NCI-H2227 treated with DMSO at 0.1 percent for 48 hours (cell line): ENCODE data around the gene GCLC.
"Not testable (repeated sequence)": the region's sequence is repeated elsewhere in the genome, so short reads cannot be mapped to it uniquely, and the experiment has no call there.

ENCODE experiments used
- DNase-seq: peaks from one replicate; lab custom pipeline; 2025; lab: John Stamatoyannopoulos, UW

GCLC gene

GRCh38 chr6:53556986-53557715 lies 12.2 kb upstream of the GCLC start:
- DNase-seq, result no peak

DNA sequence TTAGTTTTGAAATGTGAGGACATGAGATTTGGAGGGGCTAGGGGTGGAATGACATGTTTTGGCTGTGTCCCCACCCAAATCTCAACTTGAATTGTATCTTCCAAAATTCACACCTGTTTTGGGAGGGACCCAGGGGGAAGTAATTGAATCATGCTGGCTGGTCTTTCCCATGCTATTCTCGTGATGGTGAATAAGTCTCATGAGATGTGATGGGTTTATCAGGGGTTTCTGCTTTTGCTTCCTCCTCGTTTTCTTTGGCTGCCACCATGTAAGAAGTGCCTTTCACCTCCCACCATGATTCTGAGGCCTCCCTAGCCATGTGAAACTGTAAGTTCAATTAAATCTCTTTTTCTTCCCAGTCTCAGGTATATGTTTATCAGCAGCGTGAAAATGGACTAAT lies 8.7 kb upstream of the GCLC start:
- not testable (repeated sequence) for DNase-seq

DNA sequence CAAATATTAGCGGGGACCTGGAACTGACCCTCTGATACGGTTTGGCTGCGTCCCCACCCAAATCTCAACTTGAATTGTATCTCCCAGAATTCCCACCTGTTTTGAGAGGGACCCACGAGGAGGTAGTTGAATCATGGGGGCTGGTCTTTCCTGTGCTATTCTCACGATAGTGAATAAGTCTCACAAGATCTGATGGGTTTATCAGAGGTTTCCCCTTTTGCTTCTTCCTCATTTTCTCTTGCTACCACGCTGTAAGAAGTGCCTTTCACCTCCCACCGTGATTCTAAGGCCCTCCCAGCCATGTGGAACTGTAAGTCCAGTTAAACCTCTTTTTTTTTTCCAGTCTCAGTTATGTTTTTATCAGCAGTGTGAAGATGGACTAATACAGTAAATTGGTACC lies 6.8 kb upstream of the GCLC start:
- not testable (repeated sequence) for DNase-seq

DNA sequence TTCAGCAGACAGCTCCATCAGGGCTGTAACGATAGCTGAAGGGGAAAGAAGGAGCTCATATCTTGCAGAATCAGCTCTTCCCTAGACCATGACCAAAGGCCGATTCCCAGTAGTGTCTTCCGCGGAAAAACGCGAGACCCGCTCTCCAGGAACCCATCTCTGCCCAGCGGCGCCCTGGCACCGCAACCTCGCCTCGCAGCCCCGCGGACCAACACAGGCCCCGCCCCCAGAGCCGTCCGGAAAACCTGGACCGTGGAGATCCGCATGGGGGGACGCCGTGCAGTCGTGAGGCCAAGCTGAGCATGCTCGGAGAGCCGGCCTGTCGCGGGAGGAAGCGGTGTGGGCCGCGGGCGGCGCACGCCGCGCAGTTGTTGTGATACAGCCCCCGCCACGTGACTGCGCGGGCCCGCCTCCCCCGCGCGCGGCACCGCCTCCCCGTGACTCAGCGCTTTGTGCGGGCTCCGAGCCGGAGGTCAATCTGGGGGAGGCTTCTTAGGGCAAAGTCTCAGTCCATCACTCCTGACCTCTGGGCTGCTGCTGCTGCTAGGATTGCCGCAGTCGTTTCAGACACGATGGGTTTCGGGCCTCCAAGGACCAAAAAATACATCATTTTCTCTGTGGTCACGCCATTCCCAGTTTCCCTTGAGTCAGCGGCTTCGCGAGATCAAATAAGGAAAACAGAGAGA lies 3.1 kb upstream of the GCLC start:
- DNase-seq, result peak; percentile 83

DNA sequence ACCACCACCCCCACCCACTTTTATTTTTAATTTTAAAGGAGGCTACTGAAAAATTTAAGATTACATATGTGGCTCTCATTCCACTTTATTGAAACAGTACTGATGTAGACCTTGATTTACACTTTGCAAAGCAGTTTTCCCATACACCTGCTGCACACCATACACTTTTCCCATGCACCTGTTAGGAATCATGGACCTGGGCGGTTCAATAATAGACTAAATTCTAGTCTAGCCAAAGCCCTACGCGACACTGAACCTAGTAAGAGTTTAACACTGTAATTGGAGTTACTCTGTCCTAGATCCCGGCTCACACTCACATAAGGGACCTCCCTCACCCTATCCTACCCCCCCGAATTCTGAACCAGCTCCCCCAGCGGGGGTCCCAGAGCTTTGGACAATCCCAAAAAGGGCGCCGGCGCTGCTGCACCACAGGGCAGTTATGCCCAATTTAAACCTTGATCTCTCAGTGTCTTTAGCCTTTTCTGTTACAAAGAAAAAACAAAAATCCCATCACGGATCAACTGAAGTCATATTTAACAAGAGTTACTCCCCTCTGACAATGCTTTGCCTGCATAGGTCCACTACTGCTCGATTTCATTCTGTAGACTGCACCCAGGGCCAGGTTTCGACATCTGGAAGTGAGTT lies 2.4 kb upstream of the GCLC start:
- no peak for DNase-seq

GRCh38 chr6:53546281-53546680 lies 1.4 kb upstream of the GCLC start:
- DNase-seq, result no peak

DNA sequence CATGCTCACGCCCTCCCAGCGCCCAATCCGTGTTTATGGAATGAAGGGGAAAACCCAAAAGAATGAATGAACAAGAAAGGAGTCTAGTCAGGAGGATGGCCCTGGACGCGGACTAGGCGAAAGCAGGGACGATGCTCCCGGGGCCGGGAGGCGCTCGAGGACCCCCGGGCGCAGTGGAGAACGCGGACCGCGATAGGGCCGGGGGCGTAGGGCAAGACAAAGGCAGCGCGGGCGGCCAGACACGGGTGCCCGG lies 758 bp downstream of the GCLC start:
- no peak for DNase-seq

DNA sequence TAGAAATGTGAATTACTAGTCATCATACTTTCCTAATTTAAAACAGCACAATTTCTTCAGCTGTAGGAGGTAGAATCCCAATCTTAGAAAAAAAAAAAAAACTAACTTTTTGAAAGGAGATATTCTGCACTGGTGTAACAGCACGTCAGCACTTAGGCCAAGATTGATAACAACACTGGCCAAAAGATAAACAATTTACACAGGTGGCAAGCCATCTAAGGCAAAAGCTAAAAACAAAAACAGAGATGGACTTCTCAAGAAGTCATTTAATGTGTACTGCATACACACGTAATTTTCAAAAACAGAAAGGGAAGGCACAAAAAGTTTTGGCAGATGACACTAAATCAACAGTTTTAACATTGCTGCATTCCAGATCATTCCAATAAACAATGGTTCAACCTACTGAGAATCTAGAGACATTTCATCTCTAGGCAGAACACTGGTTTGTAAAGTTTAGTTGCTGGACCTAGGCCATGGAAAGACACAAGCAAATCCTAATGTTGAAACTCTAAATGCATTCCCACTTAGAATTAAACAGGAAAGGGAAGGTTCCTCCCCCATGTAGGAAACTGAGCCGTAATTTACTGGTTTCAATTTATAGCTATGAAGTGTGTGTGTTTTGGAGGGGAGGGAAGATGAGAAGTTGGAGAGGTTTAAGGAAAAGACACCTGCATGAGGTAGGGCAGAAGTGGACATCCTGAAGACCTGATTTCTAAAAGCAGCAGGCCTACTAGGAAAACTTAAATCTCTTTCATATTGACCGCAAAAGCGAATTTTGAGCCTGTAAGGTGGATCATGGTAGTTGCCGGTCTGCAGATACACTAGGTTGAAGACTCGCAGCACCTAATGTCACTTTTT lies 1.3 kb downstream of the GCLC start:
- no peak for DNase-seq

- DNase-seq, result no peak
Measured at GRCh38 chr6:53541900-53542299, 3.0 kb downstream of the GCLC start.

DNA sequence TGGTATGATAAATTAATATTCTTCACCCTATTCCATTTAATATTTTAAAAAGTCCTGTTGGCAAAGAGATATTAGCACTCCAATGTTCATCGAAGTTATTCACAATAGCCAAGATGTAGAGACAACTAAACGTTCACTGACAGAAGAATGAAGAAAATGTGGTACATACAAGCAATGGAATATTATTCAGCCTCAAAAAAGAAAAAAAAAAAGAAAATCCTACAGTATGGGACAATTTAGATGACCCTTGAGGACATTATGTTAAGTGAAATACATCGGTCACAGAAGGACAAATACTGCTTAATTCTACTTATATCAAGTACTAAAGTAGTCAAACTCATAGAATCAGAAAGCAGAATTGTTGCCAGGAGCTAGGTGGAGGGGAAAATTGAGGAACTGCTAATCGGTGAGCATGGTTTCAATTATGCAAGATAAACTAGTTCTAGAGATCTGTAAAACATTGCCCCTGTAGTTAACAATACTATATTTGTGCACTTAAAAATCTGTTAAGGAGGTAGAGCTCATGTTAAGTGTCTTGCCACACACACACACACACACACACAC lies 4.7 kb downstream of the GCLC start:
- DNase-seq, result no peak

GRCh38 chr6:53539561-53539960 lies 5.3 kb downstream of the GCLC start:
- no peak for DNase-seq

GRCh38 chr6:53536561-53536960 lies 8.3 kb downstream of the GCLC start:
- no peak for DNase-seq

GRCh38 chr6:53532942-53533341 lies 12.0 kb downstream of the GCLC start:
- no peak for DNase-seq

- DNase-seq, result no peak
Measured at GRCh38 chr6:53532061-53532797, 12.7 kb downstream of the GCLC start.

DNA sequence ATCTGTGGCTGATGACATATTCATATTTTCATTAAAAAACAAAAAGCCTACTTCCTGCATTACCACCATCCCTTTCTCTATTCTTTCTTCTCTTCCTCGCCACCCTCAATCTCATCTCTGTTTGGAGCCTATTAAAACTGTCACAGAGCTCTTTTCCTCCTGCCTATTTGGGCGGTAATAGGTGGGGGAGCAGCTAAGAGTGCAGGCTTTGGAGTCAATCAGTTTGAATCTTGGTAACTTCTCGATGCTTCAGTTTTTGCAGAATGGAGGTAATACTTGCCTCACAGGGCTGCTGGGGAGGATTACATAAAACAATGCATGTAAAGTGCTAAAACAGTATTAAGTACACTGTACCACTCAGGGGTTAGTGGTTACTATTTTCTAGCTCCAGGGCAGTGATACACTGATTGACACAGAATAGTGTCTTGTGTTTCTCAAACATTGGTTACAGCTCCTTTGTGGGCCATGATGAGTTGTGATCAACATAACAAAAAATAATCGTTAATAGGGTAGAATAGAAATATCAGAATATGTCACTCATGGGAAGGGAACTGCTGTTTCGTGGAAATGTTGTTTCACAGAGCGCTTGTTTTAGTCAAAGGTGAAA lies 14.0 kb downstream of the GCLC start:
- DNase-seq, result no peak

- DNase-seq, result no peak
Measured at GRCh38 chr6:53530346-53530745, 14.6 kb downstream of the GCLC start.

DNA sequence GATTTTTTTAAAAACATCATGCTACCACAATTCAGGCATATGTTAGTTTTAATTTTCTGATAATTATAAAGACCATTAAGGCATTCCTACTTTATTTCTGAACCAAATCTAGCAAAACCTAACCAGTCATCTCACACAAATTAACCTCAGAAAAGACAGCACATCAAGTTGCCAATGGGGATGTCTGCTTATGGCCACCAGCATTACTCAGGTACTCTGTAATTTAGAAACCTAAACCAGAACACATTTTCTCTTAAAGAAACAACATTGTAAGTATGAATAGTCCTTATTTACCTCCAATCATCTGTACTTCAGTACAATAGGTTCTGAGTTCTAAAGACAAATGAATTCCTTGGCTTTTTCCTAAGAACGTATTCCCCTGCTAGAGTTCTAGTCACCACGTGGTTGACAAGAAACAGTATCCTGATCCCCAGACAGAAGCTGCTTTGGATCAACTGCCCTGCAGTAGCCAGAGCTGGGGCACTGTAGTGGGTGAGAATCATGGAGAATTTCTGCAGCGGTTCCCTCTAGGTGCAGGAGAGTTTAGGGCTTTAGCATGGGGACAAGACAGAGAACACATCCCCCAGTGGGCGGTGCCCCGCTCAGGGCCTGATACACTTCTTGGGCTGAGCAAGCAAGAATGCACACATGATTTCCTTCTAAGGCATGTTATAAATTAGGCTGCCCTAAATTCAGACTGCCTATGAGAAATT lies 15.4 kb downstream of the GCLC start:
- DNase-seq, result no peak

GRCh38 chr6:53528107-53528506 lies 16.8 kb downstream of the GCLC start:
- DNase-seq, result no peak

- DNase-seq, result no peak
Measured at GRCh38 chr6:53527249-53527765, 17.6 kb downstream of the GCLC start.

DNA sequence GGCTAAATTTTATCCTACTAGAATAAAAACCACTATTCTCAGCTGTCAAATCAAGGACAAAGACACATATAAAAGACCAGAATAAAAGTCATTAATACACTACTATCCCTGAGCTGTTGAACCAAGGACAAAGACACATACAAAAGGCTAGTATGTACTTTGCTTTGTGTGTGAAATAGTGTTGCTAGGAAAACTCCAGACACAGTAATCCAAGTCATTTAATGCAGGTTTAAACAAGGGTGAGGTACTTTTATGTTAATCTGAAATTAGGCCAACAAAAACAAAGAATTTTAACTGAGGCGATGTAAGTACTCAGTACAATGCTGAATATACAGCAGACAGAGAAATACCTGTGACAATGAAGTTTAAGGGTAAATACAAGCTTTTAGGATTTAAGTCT lies 18.9 kb downstream of the GCLC start:
- no peak for DNase-seq
